ENCODE measurements around the gene CD209. TPM values are rescaled to one million over a fixed set of nuclear protein-coding genes. Genes with fewer than 3 reads are reported as not detected.
"Not testable (repeated sequence)": the region's sequence is repeated elsewhere in the genome, so short reads cannot be mapped to it uniquely, and the experiment has no call there.

Gene CD209
- total RNA-seq, 1 experiment from 2014 or later, result not detected

DNA sequence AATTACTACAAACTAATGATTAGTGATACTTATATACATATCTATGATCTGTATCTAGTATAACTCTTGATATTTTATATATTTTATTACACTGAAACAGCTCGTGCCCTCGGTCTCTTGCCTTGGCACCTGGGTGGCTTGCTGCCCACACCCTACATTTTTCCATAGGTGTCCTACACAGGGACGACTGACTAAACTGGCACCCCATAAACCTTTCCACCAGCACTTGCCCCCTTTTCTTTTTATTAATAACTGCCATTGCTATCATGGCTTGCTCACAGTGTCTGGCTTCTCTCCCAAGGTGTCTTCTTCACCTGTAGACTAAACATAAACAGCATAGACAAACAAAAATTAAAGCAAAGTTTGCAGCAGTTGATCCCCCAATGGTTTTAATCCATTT, 46.2 kb upstream of the CD209 start:
- ChIA-PET RAD21 (ENCODE audit: low non-redundant PET in 1 of 2, low total read pairs in 2 of 2, uncharacterized antibody in 2 of 2, unreplicated experiment in 2 of 2) (no interaction called here), POLR2A (no interaction called here)

DNA sequence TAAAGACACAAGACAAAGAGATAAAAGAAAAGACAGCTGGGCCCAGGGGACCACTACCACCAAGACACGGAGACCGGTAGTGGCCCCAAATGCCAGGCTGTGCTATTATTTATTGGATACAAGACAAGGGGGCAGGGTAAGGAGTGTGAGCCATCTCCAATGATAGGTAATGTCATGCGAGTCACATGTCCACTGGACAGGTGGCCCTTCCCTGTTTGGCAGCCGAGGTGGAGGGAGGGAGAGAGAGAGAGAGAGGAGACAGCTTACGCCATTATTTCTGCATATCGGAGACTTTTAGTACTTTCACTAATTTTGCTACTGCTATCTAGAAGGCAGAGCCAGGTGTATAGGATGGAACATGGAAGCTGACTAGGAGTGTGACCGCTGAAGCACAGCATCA, 45.4 kb upstream of the CD209 start:
- CTCF ChIA-PET; H3K9me3 ChIP-seq (ENCODE audit: control insufficient read depth in 1 of 2, insufficient read depth in 1 of 2, low read depth in 1 of 2, low read length in 2 of 2); POLR2A ChIA-PET; intact Hi-C loops (cut with micrococcal nuclease); H3K4me1 ChIP-seq (ENCODE audit: control insufficient read depth in 1 of 2, insufficient read depth in 2 of 2, low read length in 2 of 2); H3K27ac ChIP-seq (ENCODE audit: low read depth, low read length); H3K9me2 ChIP-seq (ENCODE audit: insufficient read depth); BruUV-seq (replicated peaks); H2AFZ ChIP-seq (ENCODE audit: low read depth, low read length, poor library complexity, severe bottlenecking); RAD21 ChIA-PET (ENCODE audit: low non-redundant PET in 1 of 2, low total read pairs in 2 of 2, uncharacterized antibody in 2 of 2, unreplicated experiment in 2 of 2); H3K4me2 ChIP-seq (ENCODE audit: low read length); H3K36me3 ChIP-seq (ENCODE audit: control insufficient read depth in 1 of 2, insufficient read depth in 2 of 2, low read length in 2 of 2); H3K27me3 ChIP-seq (ENCODE audit: insufficient read depth, low read length); DNase-seq (ENCODE audit: low read depth, low spot score); H4K20me1 ChIP-seq (ENCODE audit: insufficient read depth); ATAC-seq; H3K4me3 ChIP-seq (replicated peaks in 1 of 2; ENCODE audit: low read depth in 1 of 2, low read length in 2 of 2); H3K79me2 ChIP-seq (ENCODE audit: insufficient read depth, low read length); H3K9ac ChIP-seq (ENCODE audit: low read length): not testable (repeated sequence)

More for the DNA sequence above, 46.2 kb upstream of the CD209 start:
- BruUV-seq (replicated peaks), result no TSS peak
- H3K79me2 ChIP-seq (ENCODE audit: insufficient read depth, low read length), result no peaks in the 10 kb centered on the region
- H3K36me3 ChIP-seq (ENCODE audit: control insufficient read depth in 1 of 2, insufficient read depth in 2 of 2, low read length in 2 of 2), result no peaks in the 10 kb centered on the region
- no peak overlapping the region for H3K4me3 ChIP-seq (replicated peaks in 1 of 2; ENCODE audit: low read depth in 1 of 2, low read length in 2 of 2)
- H3K27me3 ChIP-seq (ENCODE audit: insufficient read depth, low read length), result no peaks in the 10 kb centered on the region
- CTCF ChIA-PET, result no interaction called here
- H2AFZ ChIP-seq (ENCODE audit: low read depth, low read length, poor library complexity, severe bottlenecking), result no peak overlapping the region
- H3K9me2 ChIP-seq (ENCODE audit: insufficient read depth), result no peaks in the 10 kb centered on the region
- no peaks in the 10 kb centered on the region for H3K9me3 ChIP-seq (ENCODE audit: control insufficient read depth in 1 of 2, insufficient read depth in 1 of 2, low read depth in 1 of 2, low read length in 2 of 2)
- no peak overlapping the region for H3K9ac ChIP-seq (ENCODE audit: low read length)
- no peak overlapping the region for H3K4me2 ChIP-seq (ENCODE audit: low read length)
- H3K4me1 ChIP-seq (ENCODE audit: control insufficient read depth in 1 of 2, insufficient read depth in 2 of 2, low read length in 2 of 2), result peaks cover 2 to 3% of the 10 kb centered on the region in 2 experiments; a peak in 3 of 4 replicates
- DNase-seq (ENCODE audit: low read depth, low spot score) (no peak), ATAC-seq (no peak)
- TF ChIP-seq CBX3 (IDR thresholded peaks at IDR 0.05; ENCODE audit: low read depth) (peak; percentile 57; the same call in 1 of the 2 replicates), EGR1 (IDR thresholded peaks at IDR 0.05; ENCODE audit: low read depth) (no peak)
- H3K27ac ChIP-seq (ENCODE audit: low read depth, low read length), result no peak overlapping the region
- no peaks in the 10 kb centered on the region for H4K20me1 ChIP-seq (ENCODE audit: insufficient read depth)
- intact Hi-C loops (cut with micrococcal nuclease), result no loop called here

DNA sequence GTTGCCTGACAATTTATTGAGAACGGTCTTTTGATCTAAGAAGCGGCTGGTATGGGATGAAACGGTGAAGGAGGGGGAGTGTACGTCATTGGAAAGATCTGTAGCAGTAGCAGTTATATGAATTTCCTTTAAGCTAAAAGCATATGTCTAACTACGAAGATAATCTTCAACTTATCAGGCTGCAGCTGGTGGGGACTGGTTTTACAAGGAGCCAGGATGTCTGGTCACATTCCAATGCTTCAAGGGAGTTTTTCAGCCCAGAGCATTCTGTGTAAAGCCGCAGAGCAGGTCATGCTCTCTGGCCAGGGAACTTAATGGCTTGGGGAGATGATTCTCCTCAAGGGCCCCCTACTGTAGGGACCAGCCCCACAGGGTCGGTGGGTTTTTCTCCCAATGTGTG, 44.9 kb upstream of the CD209 start:
- no peak overlapping the region for H3K4me3 ChIP-seq (replicated peaks in 1 of 2; ENCODE audit: low read depth in 1 of 2, low read length in 2 of 2)
- no peaks in the 10 kb centered on the region for H3K79me2 ChIP-seq (ENCODE audit: insufficient read depth, low read length)
- intact Hi-C loops (cut with micrococcal nuclease), result no loop called here
- H3K27me3 ChIP-seq (ENCODE audit: insufficient read depth, low read length), result no peaks in the 10 kb centered on the region
- RAD21 ChIA-PET (ENCODE audit: low non-redundant PET in 1 of 2, low total read pairs in 2 of 2, uncharacterized antibody in 2 of 2, unreplicated experiment in 2 of 2), result no interaction called here
- H3K9ac ChIP-seq (ENCODE audit: low read length), result no peak overlapping the region
- no peak overlapping the region for H3K4me2 ChIP-seq (ENCODE audit: low read length)
- H3K36me3 ChIP-seq (ENCODE audit: control insufficient read depth in 1 of 2, insufficient read depth in 2 of 2, low read length in 2 of 2), result no peaks in the 10 kb centered on the region
- H3K4me1 ChIP-seq (ENCODE audit: control insufficient read depth in 1 of 2, insufficient read depth in 2 of 2, low read length in 2 of 2), result no peaks in the 10 kb centered on the region
- CTCF ChIA-PET, result no interaction called here
- H3K9me2 ChIP-seq (ENCODE audit: insufficient read depth), result no peaks in the 10 kb centered on the region
- no peak for DNase-seq (ENCODE audit: low read depth, low spot score)
- no peak for ATAC-seq
- no TSS peak for BruUV-seq (replicated peaks)
- no peaks in the 10 kb centered on the region for H3K9me3 ChIP-seq (ENCODE audit: control insufficient read depth in 1 of 2, insufficient read depth in 1 of 2, low read depth in 1 of 2, low read length in 2 of 2)
- H4K20me1 ChIP-seq (ENCODE audit: insufficient read depth), result no peaks in the 10 kb centered on the region
- H2AFZ ChIP-seq (ENCODE audit: low read depth, low read length, poor library complexity, severe bottlenecking), result no peak overlapping the region
- POLR2A ChIA-PET, result no interaction called here
- H3K27ac ChIP-seq (ENCODE audit: low read depth, low read length), result no peak overlapping the region
- TF ChIP-seq CBX3 (IDR thresholded peaks at IDR 0.05; ENCODE audit: low read depth) (no peak), ZNF274 (IDR thresholded peaks at IDR 0.05; ENCODE audit: low read depth, low read length) (no peak), EZH2 (IDR thresholded peaks at IDR 0.05) (no peak), FOSL1 (IDR thresholded peaks at IDR 0.05; ENCODE audit: low read depth) (no peak), RAD21 (IDR thresholded peaks at IDR 0.05; ENCODE audit: low read depth) (no peak), POLR2A (IDR thresholded peaks at IDR 0.05; ENCODE audit: borderline replicate concordance, extremely low read depth, insufficient read depth, insufficient read length) (no peak), POLR2AphosphoS5 (IDR thresholded peaks at IDR 0.05; ENCODE audit: low read depth, low read length) (no peak)
- TF ChIP-seq, protein P1, sequence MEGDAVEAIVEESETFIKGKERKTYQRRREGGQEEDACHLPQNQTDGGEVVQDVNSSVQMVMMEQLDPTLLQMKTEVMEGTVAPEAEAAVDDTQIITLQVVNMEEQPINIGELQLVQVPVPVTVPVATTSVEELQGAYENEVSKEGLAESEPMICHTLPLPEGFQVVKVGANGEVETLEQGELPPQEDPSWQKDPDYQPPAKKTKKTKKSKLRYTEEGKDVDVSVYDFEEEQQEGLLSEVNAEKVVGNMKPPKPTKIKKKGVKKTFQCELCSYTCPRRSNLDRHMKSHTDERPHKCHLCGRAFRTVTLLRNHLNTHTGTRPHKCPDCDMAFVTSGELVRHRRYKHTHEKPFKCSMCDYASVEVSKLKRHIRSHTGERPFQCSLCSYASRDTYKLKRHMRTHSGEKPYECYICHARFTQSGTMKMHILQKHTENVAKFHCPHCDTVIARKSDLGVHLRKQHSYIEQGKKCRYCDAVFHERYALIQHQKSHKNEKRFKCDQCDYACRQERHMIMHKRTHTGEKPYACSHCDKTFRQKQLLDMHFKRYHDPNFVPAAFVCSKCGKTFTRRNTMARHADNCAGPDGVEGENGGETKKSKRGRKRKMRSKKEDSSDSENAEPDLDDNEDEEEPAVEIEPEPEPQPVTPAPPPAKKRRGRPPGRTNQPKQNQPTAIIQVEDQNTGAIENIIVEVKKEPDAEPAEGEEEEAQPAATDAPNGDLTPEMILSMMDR (IDR thresholded peaks at IDR 0.05 in 2 of 3, conservative IDR thresholded peaks at IDR 0.05 in 1 of 3; ENCODE audit: borderline replicate concordance in 1 of 3, insufficient read depth in 1 of 3, low read depth in 2 of 3, low read length in 2 of 3), result no peak

All from HCT116 (cell line).